Stimulated activated CD4-positive, alpha-beta T cell treated with anti-CD3 and anti-CD28 coated beads, Interleukin-12 subunit alpha, Interleukin-12 subunit beta, amount 100 ng/mL, for 24 hours (primary cell): ENCODE data around the gene HOXB4.

Experiments used
- DNase-seq, 2 experiments: peaks; one replicate each; pipeline ENCODE4 v3.0.0-alpha.2; 2020; ENCODE audit warnings: low read depth in 2 of 2

HOXB4 gene

DNA sequence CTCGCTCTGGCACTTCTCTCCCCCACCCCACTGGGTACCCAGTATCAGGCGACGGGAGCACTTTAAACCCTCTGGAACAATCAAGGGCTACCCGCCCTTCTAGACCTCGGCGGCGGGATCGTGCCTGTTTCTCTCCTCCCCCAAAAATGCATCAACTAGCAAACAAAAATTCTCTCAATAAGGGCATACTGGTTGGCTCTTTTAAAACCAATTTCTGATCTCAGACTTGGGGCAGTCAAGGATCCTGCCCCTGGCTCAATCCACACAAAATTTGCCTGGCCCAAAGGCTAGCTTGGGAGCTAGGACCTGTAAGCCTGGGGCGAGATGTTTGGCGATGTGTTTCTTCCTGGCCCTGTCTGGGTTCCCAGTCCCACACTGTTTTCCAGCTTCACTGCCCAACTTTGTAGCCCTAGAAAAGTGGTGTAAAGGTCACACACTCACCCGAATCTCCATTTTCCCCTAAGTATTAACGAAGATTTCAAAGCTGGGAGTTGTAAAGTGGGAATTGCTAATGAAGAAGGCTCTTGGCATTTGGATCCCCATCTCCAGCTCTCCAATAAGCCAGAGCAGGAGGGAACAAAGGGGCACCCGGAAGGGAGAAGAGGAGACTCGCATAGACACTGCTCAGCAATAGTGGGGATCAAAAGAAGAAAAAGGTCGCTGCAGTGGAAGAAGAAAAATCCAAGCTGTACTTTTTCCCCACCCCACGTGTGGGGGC is 18.9 kb downstream of the HOXB4 start:
- no peak for DNase-seq

- DNase-seq = no peak
These were observed 19.4 kb downstream of the HOXB4 start for GRCh38 chr17:48558831-48559121.

DNA sequence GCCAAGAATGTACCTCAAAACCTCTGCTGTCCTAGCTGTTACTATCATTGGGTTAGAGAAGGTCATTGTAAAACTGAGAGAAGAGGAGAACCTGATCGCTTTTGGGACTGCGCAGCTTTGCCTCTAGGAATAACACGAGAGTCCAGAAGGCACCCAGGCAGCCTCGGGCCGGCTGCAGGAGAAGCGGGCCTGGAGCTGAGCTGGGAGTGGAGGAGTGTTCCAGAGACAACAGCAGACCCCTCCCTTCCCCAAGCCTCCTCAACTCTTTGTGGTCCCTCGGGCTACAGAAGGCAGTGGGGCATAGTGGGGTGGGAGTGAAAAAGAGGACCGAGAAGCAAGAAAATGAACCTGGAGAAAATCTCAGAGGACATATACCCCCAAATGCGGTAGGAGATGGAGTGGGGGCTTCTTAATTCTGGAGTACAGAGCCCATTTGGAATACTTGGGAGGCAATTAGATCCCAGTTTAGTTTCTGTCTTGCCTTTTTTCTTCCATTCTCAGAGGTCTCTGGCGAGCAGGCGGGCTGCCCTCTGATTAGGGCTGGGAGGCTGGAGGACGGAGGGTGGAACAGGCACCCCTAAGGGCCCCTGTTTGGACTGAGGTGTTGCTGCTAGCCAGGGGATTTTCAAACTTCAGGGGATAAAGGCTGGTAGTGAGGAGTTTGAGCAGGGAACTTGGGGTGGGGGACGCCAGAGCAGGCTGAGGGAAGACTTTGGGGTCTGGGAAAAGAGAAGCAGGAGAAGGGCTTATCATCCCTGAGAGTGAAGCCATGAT is 19.9 kb downstream of the HOXB4 start:
- DNase-seq = no peak

DNA sequence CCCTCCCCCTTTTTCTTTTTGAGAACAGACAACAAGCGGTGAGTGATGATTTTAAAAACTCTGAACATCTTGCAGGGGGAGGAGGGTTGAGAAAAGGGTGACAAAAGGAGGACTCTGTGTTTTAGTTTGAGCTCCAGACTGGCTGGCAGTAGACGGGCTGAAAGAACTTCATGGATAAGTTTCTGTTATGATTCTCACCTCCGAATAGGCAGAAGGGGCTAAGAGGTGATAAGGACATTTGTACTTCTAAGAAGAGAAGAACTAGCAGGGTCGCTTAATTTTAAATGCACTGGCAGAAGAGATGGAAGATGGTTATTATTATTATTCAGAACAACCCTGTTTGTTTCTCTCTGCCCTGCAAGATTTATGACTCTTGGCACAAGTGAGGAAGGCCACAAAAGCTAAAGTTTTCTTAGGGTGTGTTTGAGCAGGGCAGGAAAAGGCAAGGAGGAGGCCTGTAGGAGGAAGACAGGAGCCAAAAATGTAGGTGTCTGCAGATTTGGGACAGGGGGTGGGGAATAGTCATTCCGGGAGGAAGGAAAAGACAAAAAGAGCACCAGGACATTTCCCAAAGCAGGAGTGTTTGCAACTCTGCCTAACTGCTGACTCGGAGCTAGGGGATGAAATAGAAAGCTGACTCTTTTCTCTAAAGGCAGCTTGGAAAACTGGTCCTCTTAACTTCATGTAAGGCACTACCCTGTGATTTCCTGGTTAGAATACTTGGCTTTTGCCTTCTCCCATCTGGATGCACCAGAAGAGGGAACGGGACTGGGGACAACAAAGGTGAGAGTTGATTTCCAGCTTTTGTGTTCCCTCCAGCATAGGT is 21.4 kb downstream of the HOXB4 start:
- no peak for DNase-seq

DNA sequence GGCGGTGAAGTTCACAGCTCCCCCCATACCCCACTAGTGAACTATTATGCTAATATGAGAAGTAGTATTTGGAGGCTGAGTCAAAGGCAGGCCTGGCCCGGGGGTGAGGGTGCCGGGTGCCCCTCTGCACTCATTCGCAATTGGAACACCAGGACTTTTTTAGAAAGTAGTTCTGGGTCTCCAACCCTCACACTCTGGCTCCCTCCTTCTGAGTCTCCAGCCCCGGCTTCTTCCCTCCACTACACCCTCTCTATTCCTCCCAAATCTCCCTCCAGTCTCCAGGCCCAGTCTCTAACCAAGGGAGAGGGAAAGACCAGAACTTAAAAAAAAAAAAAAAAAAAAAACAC is 21.9 kb downstream of the HOXB4 start:
- DNase-seq = no peak

- no peak for DNase-seq
These were observed 22.6 kb downstream of the HOXB4 start for GRCh38 chr17:48555258-48556228.

DNA sequence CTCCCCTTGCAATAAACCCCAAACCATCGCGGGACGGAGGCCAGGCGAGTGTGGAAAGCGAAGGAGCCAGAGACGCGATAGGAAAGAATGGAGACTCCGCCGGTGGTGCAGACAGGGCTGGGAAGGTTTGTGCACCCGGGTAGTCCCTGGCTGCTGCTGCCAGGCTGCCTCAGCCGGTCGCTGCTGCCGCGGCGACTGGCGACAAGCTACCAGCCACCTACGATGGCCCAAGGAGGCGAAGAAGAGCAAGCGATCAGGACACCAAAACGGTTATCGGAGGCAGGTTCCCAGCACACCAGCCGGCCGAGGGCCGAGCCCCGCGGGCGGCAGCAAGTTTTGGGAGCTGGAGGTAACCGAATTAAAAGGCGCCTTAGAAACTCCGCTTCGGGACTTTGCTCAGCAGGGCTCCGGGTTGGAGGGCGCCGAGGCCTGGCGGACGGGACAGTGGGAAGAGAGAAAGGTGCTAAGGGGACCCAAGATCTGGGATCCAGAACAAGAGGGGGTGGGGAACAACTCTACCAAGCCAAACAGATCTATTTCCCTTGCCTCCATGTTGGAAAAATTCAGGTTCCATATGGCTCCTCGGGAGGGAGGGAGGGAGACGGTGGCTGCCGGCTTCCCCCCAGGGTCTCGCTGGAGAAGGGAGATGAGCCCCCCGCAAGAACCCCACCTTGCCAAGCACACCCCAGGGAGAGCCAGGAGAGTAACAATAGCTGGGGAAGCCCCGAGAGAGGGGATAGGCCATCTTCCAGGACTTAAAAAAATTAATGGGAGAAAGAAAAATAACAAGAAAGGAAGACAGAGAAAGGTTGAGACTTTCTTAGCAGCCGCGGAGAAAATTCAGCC is 23.5 kb downstream of the HOXB4 start:
- no peak for DNase-seq

GRCh38 chr17:48553826-48554225 is 24.3 kb downstream of the HOXB4 start:
- DNase-seq = no peak

GRCh38 chr17:48553190-48553547 is 25.0 kb downstream of the HOXB4 start:
- DNase-seq = no peak

GRCh38 chr17:48552466-48553189 is 25.5 kb downstream of the HOXB4 start:
- no peak for DNase-seq

GRCh38 chr17:48551596-48552465 is 26.3 kb downstream of the HOXB4 start:
- no peak for DNase-seq

DNA sequence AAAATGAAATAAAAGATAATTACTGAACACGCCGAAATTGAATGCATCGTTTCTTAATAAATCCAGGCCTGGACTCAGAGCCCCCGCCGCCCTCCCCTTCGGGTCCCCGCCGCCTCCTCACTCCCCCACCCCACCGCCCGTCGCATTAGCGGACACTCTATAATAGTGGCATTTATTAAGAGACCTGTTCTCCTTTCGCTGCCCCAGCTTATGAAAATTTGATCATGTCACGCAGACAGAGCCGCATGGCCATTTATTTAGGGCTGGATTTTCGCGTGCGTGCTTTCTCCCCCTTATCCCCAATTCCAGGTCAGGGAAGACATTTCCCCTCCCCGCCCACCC is 27.0 kb downstream of the HOXB4 start:
- no peak for DNase-seq

- DNase-seq = no peak
These were observed 27.5 kb downstream of the HOXB4 start for GRCh38 chr17:48550502-48551213.

- no peak for DNase-seq
These were observed 28.1 kb downstream of the HOXB4 start for GRCh38 chr17:48549914-48550501.

- no peak for DNase-seq
These were observed 28.9 kb downstream of the HOXB4 start for GRCh38 chr17:48549281-48549630.

GRCh38 chr17:48548523-48549280 is 29.4 kb downstream of the HOXB4 start:
- DNase-seq = no peak

DNA sequence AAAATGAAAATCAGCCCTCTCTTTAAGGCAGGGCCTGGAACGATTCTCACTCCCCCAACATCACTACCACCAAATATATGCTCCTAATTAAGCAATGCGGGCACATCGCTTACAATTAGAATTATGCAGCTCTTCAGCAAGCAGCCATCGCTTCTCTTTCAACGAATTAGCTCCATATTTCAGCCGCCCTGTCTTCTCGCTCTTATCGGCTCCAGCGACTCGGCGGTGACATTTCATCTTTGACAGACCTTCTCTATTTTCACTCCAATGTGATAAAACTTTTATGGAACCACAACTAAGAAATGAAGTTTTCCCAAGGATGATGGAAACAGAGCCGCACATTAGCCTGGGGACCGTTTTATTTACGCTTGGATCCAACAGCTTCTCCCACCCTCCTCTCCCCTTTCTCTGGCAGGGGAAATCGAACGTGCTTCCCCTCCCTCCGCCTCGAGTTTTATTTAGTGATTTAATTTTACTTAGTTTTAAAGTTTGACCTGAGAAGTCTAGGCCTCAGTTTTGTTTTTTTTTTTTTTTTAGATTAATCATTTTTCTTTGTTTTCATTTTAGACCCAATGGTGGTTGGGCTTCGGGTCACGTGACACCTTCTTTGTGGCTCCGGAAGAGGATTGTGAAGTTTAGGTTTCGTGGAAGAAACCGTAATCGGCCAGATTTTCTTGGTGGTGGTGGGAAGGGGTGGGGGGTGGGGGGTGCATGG is 30.2 kb downstream of the HOXB4 start:
- DNase-seq = no peak
